ES-I3 (cell line): ENCODE results near the gene ZFAND2A.

Experiments used
- H3K36me3 ChIP-seq: 2 replicates; pipeline ENCODE4 v1.6.1; 2013; ENCODE audit warnings: mild to moderate bottlenecking, low read length, control low read depth, moderate library complexity; ENCODE audit not compliant: insufficient read depth
- H3K4me1 ChIP-seq: 2 replicates; pipeline ENCODE4 v1.6.1; 2013; ENCODE audit warnings: mild to moderate bottlenecking, control low read depth, low read length; ENCODE audit not compliant: insufficient read depth
- H3K9ac ChIP-seq: 2 replicates; pipeline ENCODE4 v1.6.1; 2013; ENCODE audit warnings: low read depth, mild to moderate bottlenecking, low read length, moderate library complexity
- H3K9me3 ChIP-seq: 2 replicates; pipeline ENCODE4 v1.6.1; 2013; ENCODE audit warnings: mild to moderate bottlenecking, low read length, moderate library complexity; ENCODE audit not compliant: control insufficient read depth, insufficient read depth

The ZFAND2A gene

GRCh38 chr7:1106063-1106792 lies 53.8 kb downstream of the ZFAND2A start:
- H3K36me3 ChIP-seq = 0 out of 2 replicates have a peak, but pooled peaks cover 2% of the 10 kb centered on the region
- H3K9ac ChIP-seq = no peak overlapping the region
- no peaks in the 10 kb centered on the region for H3K9me3 ChIP-seq
- H3K4me1 ChIP-seq = no peaks in the 10 kb centered on the region

GRCh38 chr7:1105189-1105588 lies 54.8 kb downstream of the ZFAND2A start:
- no peaks in the 10 kb centered on the region; the same call in 1 of the 2 replicates for H3K4me1 ChIP-seq
- H3K9ac ChIP-seq = no peak overlapping the region
- H3K9me3 ChIP-seq = no peaks in the 10 kb centered on the region
- H3K36me3 ChIP-seq = 0 out of 2 replicates have a peak, but pooled peaks cover 2% of the 10 kb centered on the region

- Histone ChIP-seq H3K9me3 (no peaks in the 10 kb centered on the region), H3K4me1 (no peaks in the 10 kb centered on the region; the same call in 1 of the 2 replicates), H3K9ac (no peak overlapping the region), H3K36me3 (0 out of 2 replicates have a peak, but pooled peaks cover 2% of the 10 kb centered on the region)
Measured at GRCh38 chr7:1104516-1105179, 55.3 kb downstream of the ZFAND2A start.

GRCh38 chr7:1103789-1104515 lies 56.0 kb downstream of the ZFAND2A start:
- Histone ChIP-seq H3K9me3 (no peaks in the 10 kb centered on the region), H3K4me1 (no peaks in the 10 kb centered on the region; the same call in 1 of the 2 replicates), H3K9ac (no peak overlapping the region), H3K36me3 (0 out of 2 replicates have a peak, but pooled peaks cover 2% of the 10 kb centered on the region)

- Histone ChIP-seq H3K36me3 (0 out of 2 replicates have a peak, but pooled peaks cover 4% of the 10 kb centered on the region), H3K9me3 (no peaks in the 10 kb centered on the region), H3K9ac (no peak overlapping the region), H3K4me1 (no peaks in the 10 kb centered on the region; the same call in 1 of the 2 replicates)
Measured at GRCh38 chr7:1103009-1103788, 56.8 kb downstream of the ZFAND2A start.
